Ascending aorta (tissue), 2 donors: ENCODE results near the gene ALG14. TPM values are rescaled to one million over a fixed set of nuclear protein-coding genes. Genes with fewer than 3 reads are reported as not detected.
A peak's percentile ranks its signal among the peaks of the same experiment; 100 is the strongest.
"Not testable (repeated sequence)": the region's sequence is repeated elsewhere in the genome, so short reads cannot be mapped to it uniquely, and the experiment has no call there.

Source experiments
- DNase-seq, 2 donors: peaks; one replicate each; pipeline ENCODE4 v3.0.0-alpha.2; 2019; ENCODE audit warnings: low spot score in 2 of 2
- H3K27ac ChIP-seq, 2 donors: fragments of 200-600 bp; sonication (generic); one replicate each; pipeline ENCODE4 v1.5.1; 2016 to 2017; ENCODE audit warnings: mild to moderate bottlenecking in 1 of 2
- H3K27me3 ChIP-seq: fragments of 200-600 bp; sonication (generic); one replicate; pipeline ENCODE4 v1.5.1; 2017
- H3K36me3 ChIP-seq, 2 donors: fragments of 200-600 bp; sonication (generic); one replicate each; pipeline ENCODE4 v1.5.1; 2016
- H3K4me1 ChIP-seq, 2 donors: fragments of 200-600 bp; sonication (generic); one replicate each; pipeline ENCODE4 v1.5.1; 2016 to 2017; ENCODE audit warnings: mild to moderate bottlenecking in 1 of 2
- H3K4me3 ChIP-seq, 2 donors: fragments of 200-600 bp; sonication (generic); one replicate each; pipeline ENCODE4 v1.5.1; 2016 to 2017; ENCODE audit warnings: mild to moderate bottlenecking in 1 of 2
- H3K9me3 ChIP-seq, 2 donors: fragments of 200-600 bp; sonication (generic); one replicate each; pipeline ENCODE4 v1.5.1; 2016
- CTCF ChIP-seq, 3 experiments: fragments of 200-600 bp in 2 of 3; fragments of 450-650 bp in 1 of 3; sonication (generic) in 2 of 3; IDR thresholded peaks; one replicate each; pipeline ENCODE4 v1.5.1; 2016 to 2019; ENCODE audit warnings: antibody characterized with exemption in 3 of 3, mild to moderate bottlenecking in 1 of 3, moderate library complexity in 1 of 3
- intact Hi-C: fragments of 100-400 bp; cut with DNase I; formaldehyde crosslinking; loops from one replicate; pipeline ENCODE4 v1.15.1; 2023
- total RNA-seq: library from RNA; depleted of rRNA; stranded (reverse); fragments of >200 nt; gene quantifications from one replicate; pipeline ENCODE4 v1.1.0, GENCODE V29; 2016

ALG14 gene
- total RNA-seq, 1 donor from 2014 or later = not detected

- Histone ChIP-seq H3K27ac (no peak overlapping the region), H3K4me1 (no peaks in the 10 kb centered on the region), H3K27me3 (no peaks in the 10 kb centered on the region), H3K9me3 (no peaks in the 10 kb centered on the region), H3K36me3 (no peaks in the 10 kb centered on the region), H3K4me3 (no peak overlapping the region)
- TF ChIP-seq CTCF (IDR thresholded peaks at IDR 0.05) = no peak
- no peak for DNase-seq
- intact Hi-C loops = no loop called here
Measured at GRCh38 chr1:95048317-95048716, 24.4 kb downstream of the ALG14 start.

- H3K9me3 ChIP-seq, H3K27me3 ChIP-seq, DNase-seq, H3K36me3 ChIP-seq, H3K27ac ChIP-seq, intact Hi-C loops, H3K4me3 ChIP-seq, H3K4me1 ChIP-seq: not testable (repeated sequence)
Measured at GRCh38 chr1:95047624-95048023, 25.1 kb downstream of the ALG14 start.

- intact Hi-C loops = no loop called here
- no peak for DNase-seq
- no peaks in the 10 kb centered on the region for H3K36me3 ChIP-seq
Measured at GRCh38 chr1:95046359-95046758, 26.4 kb downstream of the ALG14 start.

GRCh38 chr1:95043141-95043980 lies 29.4 kb downstream of the ALG14 start:
- TF ChIP-seq CTCF (IDR thresholded peaks at IDR 0.05) = peak; percentile 98 to 99 (median 98)
- peak; percentile 16 to 94 for DNase-seq
- no peak overlapping the region for H3K4me3 ChIP-seq
- intact Hi-C loops = loop anchor here (1.0 to 2.0 kb wide), 3 partner anchors 19 to 521 kb away; no protein-coding TSS in a partner anchor
- peaks cover 0 to 11% of the 10 kb centered on the region in 2 donors for H3K4me1 ChIP-seq
- H3K36me3 ChIP-seq = no peaks in the 10 kb centered on the region
- H3K27me3 ChIP-seq = no peaks in the 10 kb centered on the region
- H3K27ac ChIP-seq = peak overlapping the region; percentile 35 to 38
- no peaks in the 10 kb centered on the region for H3K9me3 ChIP-seq

More at GRCh38 chr1:95046359-95046758, 26.4 kb downstream of the ALG14 start:
- Histone ChIP-seq H3K27me3 (no peaks in the 10 kb centered on the region), H3K27ac (no peak overlapping the region), H3K4me3 (no peak overlapping the region), H3K4me1 (peaks cover 0 to 11% of the 10 kb centered on the region in 2 donors), H3K9me3 (no peaks in the 10 kb centered on the region)
- no peak for TF ChIP-seq CTCF (IDR thresholded peaks at IDR 0.05)

GRCh38 chr1:95042286-95042685 lies 30.5 kb downstream of the ALG14 start:
- peaks cover 0 to 11% of the 10 kb centered on the region in 2 donors for H3K4me1 ChIP-seq
- intact Hi-C loops = loop anchor here (2.0 kb wide), 2 partner anchors 17 to 519 kb away; no protein-coding TSS in a partner anchor
- no peak for DNase-seq
- no peak for TF ChIP-seq CTCF (IDR thresholded peaks at IDR 0.05)
- H3K36me3 ChIP-seq = no peaks in the 10 kb centered on the region
- no peaks in the 10 kb centered on the region for H3K27me3 ChIP-seq
- H3K27ac ChIP-seq = peak overlapping the region; percentile 35 to 51
- no peak overlapping the region for H3K4me3 ChIP-seq
- no peaks in the 10 kb centered on the region for H3K9me3 ChIP-seq

GRCh38 chr1:95041491-95042165 lies 31.1 kb downstream of the ALG14 start:
- H3K36me3 ChIP-seq = no peaks in the 10 kb centered on the region
- intact Hi-C loops = loop anchor here (1.0 to 2.0 kb wide), 3 partner anchors 17 to 519 kb away; partner anchors contain the start of gene CNN3
- no peak overlapping the region for H3K4me3 ChIP-seq
- H3K27ac ChIP-seq = peak overlapping the region in 1 of 2 donors; percentile 35
- TF ChIP-seq CTCF (IDR thresholded peaks at IDR 0.05) = peak; percentile 81 to 85 (median 82)
- peak in 1 of 2 donors; percentile 84 for DNase-seq
- H3K27me3 ChIP-seq = no peaks in the 10 kb centered on the region
- H3K9me3 ChIP-seq = no peaks in the 10 kb centered on the region
- peaks cover 0 to 11% of the 10 kb centered on the region in 2 donors for H3K4me1 ChIP-seq
